ENCODE measurements around the gene ZNF678. TPM values are rescaled to one million over a fixed set of nuclear protein-coding genes. Genes with fewer than 3 reads are reported as not detected.

Gene ZNF678
- total and polyA plus RNA-seq, 2 donors (not counting 1 experiment from before 2014, with no cell fraction given) = 5.5 to 16.0 TPM

GRCh38 chr1:227518876-227519275 lies 44.5 kb upstream of the ZNF678 start:
- no peak overlapping the region for H2AFZ ChIP-seq (ENCODE audit: insufficient read depth, low read depth, low read length, poor library complexity, severe bottlenecking)
- intact Hi-C loops (cut with micrococcal nuclease) = no loop called here

GRCh38 chr1:227521782-227522181 lies 41.6 kb upstream of the ZNF678 start:
- CTCF ChIA-PET = no interaction called here
- Mint-ChIP-seq H3K9me3 (ENCODE audit: insufficient read depth) (peaks cover 4% of the 10 kb centered on the region), H3K4me3 (no peak overlapping the region), H3K27ac (no peak overlapping the region), H3K4me1 (no peaks in the 10 kb centered on the region), H3K27me3 (peaks cover 9% of the 10 kb centered on the region)
- Histone ChIP-seq H3K27ac (ENCODE audit: low read length in 2 of 2) (no peak overlapping the region), H2AFZ (ENCODE audit: insufficient read depth, low read depth, low read length, poor library complexity, severe bottlenecking) (no peak overlapping the region), H3K27me3 (replicated peaks in 1 of 4; ENCODE audit: control extremely low read depth in 1 of 4, control insufficient read depth in 3 of 4, insufficient read depth in 4 of 4, low read length in 3 of 4) (no peaks in the 10 kb centered on the region), H3K9ac (ENCODE audit: low read length) (no peak overlapping the region), H3K36me3 (replicated peaks in 1 of 2; ENCODE audit: control extremely low read depth in 1 of 2, control insufficient read depth in 1 of 2, extremely low read depth in 1 of 2, insufficient read depth in 2 of 2, low read length in 1 of 2) (no peaks in the 10 kb centered on the region), H3K4me3 (ENCODE audit: control extremely low read depth in 1 of 5, extremely low read depth in 1 of 5, insufficient read depth in 1 of 5, low read depth in 2 of 5, low read length in 4 of 5) (no peak overlapping the region), H3K4me2 (replicated peaks; ENCODE audit: low read depth, low read length, poor library complexity, severe bottlenecking) (no peak overlapping the region), H3K9me3 (ENCODE audit: control extremely low read depth in 1 of 3, control insufficient read depth in 2 of 3, insufficient read depth in 1 of 3, low read length in 2 of 3) (peaks cover 0 to 4% (median 0%) of the 10 kb centered on the region in 3 donors), H4K20me1 (ENCODE audit: control insufficient read depth, insufficient read depth, low read length, poor library complexity, severe bottlenecking) (no peaks in the 10 kb centered on the region), H3K79me2 (ENCODE audit: control insufficient read depth, insufficient read depth, low read length) (no peaks in the 10 kb centered on the region), H3K4me1 (ENCODE audit: control insufficient read depth in 2 of 2, insufficient read depth in 2 of 2, low read length in 2 of 2) (no peaks in the 10 kb centered on the region)
- DNase-seq (no peak), ATAC-seq (ENCODE audit: low read depth) (no peak)
- 95% methylated on average over 10 of the region's 11 CpGs for WGBS (ENCODE audit: insufficient coverage)
- no peak for TF ChIP-seq CTCF (IDR thresholded peaks at IDR 0.05)
- TF ChIP-seq EZH2 (IDR thresholded peaks at IDR 0.05; ENCODE audit: borderline replicate concordance, insufficient read depth, low read depth, low read length, poor library complexity, severe bottlenecking) = no peak
- POLR2A ChIA-PET = no interaction called here
- intact Hi-C loops (cut with micrococcal nuclease) = no loop called here

More at GRCh38 chr1:227518876-227519275, 44.5 kb upstream of the ZNF678 start:
- 86% methylated on average over 3 of the region's 4 CpGs for WGBS (ENCODE audit: insufficient coverage)
- Histone ChIP-seq H3K79me2 (ENCODE audit: control insufficient read depth, insufficient read depth, low read length) (no peaks in the 10 kb centered on the region), H3K27me3 (replicated peaks in 1 of 4; ENCODE audit: control extremely low read depth in 1 of 4, control insufficient read depth in 3 of 4, insufficient read depth in 4 of 4, low read length in 3 of 4) (no peaks in the 10 kb centered on the region), H3K4me3 (ENCODE audit: control extremely low read depth in 1 of 5, extremely low read depth in 1 of 5, insufficient read depth in 1 of 5, low read depth in 2 of 5, low read length in 4 of 5) (no peak overlapping the region), H3K36me3 (replicated peaks in 1 of 2; ENCODE audit: control extremely low read depth in 1 of 2, control insufficient read depth in 1 of 2, extremely low read depth in 1 of 2, insufficient read depth in 2 of 2, low read length in 1 of 2) (no peaks in the 10 kb centered on the region), H3K4me1 (ENCODE audit: control insufficient read depth in 2 of 2, insufficient read depth in 2 of 2, low read length in 2 of 2) (no peaks in the 10 kb centered on the region), H4K20me1 (ENCODE audit: control insufficient read depth, insufficient read depth, low read length, poor library complexity, severe bottlenecking) (no peaks in the 10 kb centered on the region), H3K27ac (ENCODE audit: low read length in 2 of 2) (no peak overlapping the region), H3K9ac (ENCODE audit: low read length) (no peak overlapping the region), H3K4me2 (replicated peaks; ENCODE audit: low read depth, low read length, poor library complexity, severe bottlenecking) (no peak overlapping the region), H3K9me3 (ENCODE audit: control extremely low read depth in 1 of 3, control insufficient read depth in 2 of 3, insufficient read depth in 1 of 3, low read length in 2 of 3) (peaks cover 0 to 4% (median 0%) of the 10 kb centered on the region in 3 donors)
- Mint-ChIP-seq H3K4me1 (no peaks in the 10 kb centered on the region), H3K27ac (no peak overlapping the region), H3K27me3 (peaks cover 7% of the 10 kb centered on the region), H3K9me3 (ENCODE audit: insufficient read depth) (no peaks in the 10 kb centered on the region), H3K4me3 (no peak overlapping the region)
- CTCF ChIA-PET = no interaction called here
- DNase-seq (no peak), ATAC-seq (ENCODE audit: low read depth) (no peak)
- POLR2A ChIA-PET = no interaction called here
- no peak for TF ChIP-seq EZH2 (IDR thresholded peaks at IDR 0.05; ENCODE audit: borderline replicate concordance, insufficient read depth, low read depth, low read length, poor library complexity, severe bottlenecking)
- no peak for TF ChIP-seq CTCF (IDR thresholded peaks at IDR 0.05)

Data from B cell (primary cell).